HG02973 (cell line): ENCODE data around the gene TMEM237.

Experiments
- ATAC-seq: cut with Tn5 transposase; IDR thresholded peaks from one replicate; pipeline ENCODE4 v1.9.1; 2021; ENCODE audit warnings: moderate library complexity; ENCODE audit not compliant: unreplicated experiment

Gene TMEM237

GRCh38 chr2:201642579-201643215 is 606 bp downstream of the TMEM237 start:
- peak; percentile 70 for ATAC-seq

DNA sequence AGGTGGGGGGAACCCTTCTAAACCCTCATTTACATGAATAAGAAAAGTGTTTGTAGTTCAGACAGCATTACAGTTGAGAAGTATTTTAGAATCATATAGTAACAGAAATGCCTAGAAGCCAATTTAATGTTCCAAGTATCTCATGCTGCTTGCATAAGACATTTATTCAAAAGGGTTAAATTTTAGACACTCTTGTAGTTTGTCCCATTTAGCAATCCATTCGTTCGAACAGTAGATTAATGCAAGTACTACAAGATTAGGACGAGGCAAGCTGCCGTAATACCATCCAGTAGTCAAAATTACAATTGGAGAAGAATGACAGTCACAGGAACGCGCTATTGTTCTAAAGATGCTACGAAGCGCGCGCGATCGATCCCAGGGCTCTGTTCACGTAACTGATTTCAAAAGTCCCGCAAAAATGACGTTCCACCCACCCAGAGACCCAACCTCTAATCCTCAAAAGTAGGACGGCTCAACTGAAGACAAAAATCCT is 1.2 kb downstream of the TMEM237 start:
- peak; percentile 26 for ATAC-seq

DNA sequence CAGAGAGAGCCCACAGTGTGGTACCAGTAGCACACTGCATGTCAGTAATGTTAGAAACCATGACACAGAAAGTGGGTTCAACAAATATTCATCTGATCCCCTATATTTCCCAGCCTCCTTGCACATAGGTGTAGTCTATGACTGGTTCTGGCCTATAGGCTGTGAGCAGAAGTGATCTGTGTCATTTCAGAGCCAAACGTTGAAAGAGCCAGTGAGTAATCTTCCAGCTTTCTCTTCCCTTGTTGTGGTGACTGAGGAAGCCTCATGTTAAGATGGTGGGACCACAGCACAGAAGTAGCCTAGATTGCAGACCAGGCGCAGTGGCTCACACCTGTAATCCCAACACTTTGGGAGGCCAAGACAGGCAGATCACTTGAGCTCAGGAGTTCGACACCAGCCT is 4.1 kb downstream of the TMEM237 start:
- ATAC-seq = no peak

GRCh38 chr2:201638326-201638725 is 5.0 kb downstream of the TMEM237 start:
- no peak for ATAC-seq

DNA sequence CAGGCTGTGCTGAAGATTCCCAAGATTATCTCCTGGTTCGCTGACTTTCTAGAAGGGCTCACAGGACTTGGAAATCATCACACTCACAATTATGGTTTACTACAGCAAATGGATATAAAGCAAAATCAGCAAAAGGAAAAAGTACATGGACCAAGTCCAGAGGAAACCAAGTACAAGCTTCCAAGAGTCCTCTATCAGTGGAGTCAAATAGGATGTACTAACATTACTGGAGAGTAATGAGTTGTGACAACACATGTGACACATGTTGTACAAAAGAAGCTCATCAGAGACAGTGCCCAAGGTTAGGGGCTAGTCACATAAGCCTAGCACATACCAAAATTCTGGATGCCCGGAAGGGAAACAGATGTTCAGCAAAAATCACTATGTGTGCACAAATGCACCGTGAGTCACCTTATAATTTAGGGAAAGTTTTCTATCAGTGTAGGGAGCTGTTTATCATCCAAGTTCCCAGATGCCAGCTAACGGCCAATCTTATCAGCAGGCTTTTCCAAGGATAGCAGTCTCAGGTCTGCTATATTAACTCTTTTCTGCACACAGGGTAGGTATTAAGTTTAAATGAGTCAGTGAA is 9.5 kb downstream of the TMEM237 start:
- no peak for ATAC-seq

DNA sequence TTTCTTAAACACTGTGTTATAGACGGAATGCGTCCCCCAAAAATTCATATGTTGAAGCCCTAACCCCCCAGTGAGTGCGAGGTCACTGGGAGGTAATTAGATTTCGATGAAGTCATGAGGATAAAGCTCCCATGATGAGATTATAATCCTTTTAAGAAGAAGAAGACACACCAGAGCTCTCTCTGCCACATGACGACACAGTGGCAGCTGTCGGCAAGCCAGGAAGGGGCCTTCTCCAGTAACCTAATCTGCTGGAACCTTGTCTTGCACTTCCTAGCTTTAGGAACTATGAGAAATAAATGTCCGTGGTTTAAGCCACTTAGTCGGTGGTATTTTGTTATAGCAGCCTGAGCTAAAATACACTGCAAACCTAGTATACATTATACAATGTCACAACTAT is 12.3 kb downstream of the TMEM237 start:
- no peak for ATAC-seq

DNA sequence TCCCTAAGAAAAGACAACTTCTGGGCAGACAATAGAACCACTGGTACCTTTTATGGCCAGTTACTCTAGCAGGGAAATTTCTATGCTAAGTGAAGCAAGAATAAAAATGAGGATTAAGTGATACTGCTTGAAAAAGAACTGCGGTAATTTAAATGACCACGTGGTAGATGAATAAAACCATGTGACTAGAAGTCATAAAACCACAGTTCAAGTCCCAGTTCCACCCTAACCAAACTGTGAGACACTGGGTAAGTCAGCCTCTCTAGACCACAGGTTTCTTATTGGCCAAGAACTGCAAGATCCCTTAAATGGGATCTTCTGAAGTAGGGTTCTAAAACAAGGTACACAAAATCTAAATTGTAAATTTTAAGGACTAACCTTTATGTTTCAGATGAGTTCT is 12.7 kb downstream of the TMEM237 start:
- ATAC-seq = no peak

GRCh38 chr2:201628545-201628944 is 14.8 kb downstream of the TMEM237 start:
- no peak for ATAC-seq

DNA sequence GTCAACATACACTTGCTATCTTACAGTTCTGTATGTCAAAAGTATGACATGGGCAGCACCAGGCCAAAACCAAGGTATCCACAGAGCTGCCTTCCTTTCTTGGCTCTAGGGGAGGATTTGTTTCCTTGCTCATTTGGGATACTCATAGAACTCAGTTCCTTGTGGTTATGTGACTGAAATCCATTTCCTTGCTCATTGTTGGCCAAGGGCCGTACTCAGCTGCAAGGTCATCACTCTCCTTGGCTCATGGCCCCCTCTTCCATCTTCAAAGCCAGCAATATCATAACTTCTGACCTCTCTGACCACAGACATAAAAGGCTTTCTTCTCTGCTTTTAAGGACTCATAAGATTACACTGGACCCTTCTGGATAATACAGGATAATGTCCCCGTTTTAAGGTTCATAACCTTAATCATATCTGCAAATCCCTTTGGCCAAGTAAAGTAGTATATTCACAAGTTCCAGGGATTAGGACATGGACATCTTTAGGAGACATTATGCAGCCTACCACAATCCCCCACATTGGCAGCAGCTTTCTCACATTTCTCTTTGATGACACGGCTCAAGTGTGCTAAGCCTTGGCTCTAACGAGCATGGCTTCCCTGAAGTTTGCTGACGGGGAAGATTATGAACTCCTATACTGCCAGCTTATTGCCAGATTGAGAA is 20.9 kb downstream of the TMEM237 start:
- ATAC-seq = no peak

GRCh38 chr2:201621293-201621999 is 21.9 kb downstream of the TMEM237 start:
- ATAC-seq = no peak

DNA sequence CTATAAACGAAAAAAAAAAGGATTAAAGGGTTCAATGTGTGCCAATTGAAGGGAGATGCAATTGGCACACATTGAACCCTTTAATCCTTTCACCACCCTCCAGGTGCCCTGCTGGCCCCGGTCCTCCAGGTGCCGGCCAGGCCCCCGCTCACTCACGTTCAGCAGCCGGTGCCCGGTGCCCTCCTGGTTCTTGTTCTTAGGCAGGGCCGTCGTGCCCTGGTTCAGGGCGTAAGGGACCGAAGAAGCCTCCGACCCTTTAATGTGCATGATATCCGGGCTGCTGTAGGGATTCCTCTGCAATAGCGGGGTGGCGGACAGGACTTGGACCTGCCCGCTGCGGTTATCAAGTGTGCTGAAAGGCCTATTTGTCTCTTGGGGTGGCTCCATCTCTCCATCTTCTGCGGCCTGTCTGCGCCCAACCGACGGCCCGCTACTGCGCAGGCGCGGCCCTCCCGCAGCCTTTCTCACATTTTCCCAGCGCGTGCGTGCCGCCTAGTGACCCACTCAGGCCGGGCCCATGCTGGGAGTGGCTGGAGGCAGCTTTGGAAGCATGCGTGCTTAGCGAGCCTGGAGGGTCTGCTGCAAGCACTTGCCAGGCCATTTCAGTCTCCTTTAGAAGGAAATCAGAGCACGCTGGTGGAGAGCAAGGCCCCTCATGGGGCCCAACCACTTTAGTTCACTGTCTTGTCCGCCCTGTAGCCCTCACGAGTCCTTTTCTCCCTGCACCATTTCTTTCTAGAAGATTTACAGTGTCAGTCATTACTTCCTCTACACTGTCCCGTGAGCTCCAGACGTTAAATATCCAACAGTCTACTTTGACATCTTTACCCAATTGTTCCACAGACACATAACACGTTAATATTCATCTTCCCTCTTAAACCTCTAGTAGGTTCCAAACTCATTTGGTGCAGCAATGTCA is 24.3 kb downstream of the TMEM237 start:
- ATAC-seq = no peak

- ATAC-seq = no peak
These were observed 35.3 kb downstream of the TMEM237 start for GRCh38 chr2:201608021-201608420.

GRCh38 chr2:201607568-201607967 is 35.7 kb downstream of the TMEM237 start:
- no peak for ATAC-seq

DNA sequence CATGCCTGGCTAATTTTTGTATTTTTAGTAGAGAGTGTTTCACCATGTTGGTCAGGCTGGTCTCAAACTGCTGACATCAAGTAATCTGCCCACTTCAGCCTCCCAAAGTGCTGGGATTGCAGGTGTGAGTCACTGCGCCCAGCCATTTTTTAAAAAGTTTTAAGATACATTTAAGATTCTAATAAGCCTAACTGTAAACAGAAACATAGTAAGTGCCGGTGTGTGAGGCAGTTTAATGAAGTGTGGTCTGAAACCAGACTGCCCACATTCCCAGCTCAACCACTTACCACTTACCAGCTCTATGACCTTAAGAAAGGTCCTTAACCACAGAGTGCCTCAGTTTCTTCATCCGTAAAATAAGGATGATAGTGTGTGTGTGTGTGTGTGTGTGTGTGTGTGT is 42.4 kb downstream of the TMEM237 start:
- ATAC-seq = no peak

- no peak for ATAC-seq
These were observed 45.9 kb downstream of the TMEM237 start for GRCh38 chr2:201597397-201597796.

GRCh38 chr2:201580486-201580885 is 62.8 kb downstream of the TMEM237 start:
- ATAC-seq = no peak

DNA sequence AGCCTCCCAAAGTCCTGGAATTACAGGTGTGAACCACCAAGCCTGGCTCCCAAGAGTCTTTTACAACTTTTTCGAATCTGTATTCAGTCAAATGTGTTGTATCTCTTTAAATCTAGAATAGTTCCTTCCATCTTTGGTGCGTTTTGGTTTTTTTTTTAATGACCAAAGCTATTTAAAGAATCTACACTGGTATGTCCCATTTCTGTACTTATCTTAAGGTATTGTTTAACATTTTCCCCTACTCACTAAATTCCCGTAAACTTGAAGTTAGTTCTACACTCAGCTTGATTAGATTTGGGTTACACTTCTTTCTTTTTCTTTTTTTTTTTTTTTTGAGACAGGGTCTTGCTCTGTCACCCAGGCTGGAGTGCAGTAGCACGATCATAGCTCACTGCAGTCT is 63.8 kb downstream of the TMEM237 start:
- ATAC-seq = no peak

DNA sequence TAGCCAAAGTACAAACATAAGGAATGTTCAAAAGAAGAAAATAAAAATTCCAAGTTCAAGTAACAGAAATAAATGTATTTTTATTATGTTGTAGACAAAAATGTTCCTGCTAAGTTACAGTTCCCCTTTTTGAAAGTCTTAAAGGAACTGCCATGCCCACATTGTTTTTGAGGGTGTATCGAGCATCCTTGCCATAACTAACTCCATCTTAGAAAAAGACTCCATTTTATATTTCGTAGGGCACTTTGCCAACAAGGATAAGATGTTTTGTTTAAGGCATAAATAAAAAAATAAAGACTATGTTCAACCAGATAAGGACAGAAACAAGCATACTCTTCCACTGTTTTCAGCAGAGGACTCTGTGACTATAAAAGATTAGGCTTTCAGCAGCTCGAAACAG is 67.3 kb downstream of the TMEM237 start:
- no peak for ATAC-seq

GRCh38 chr2:201574766-201575165 is 68.5 kb downstream of the TMEM237 start:
- ATAC-seq = no peak

- ATAC-seq = no peak
These were observed 70.3 kb downstream of the TMEM237 start for GRCh38 chr2:201572846-201573508.
